ENCODE results near the gene NIM1K. TPM values are rescaled to one million over a fixed set of nuclear protein-coding genes. Genes with fewer than 3 reads are reported as not detected.

The NIM1K gene
- total and polyA plus RNA-seq, 2 donors (not counting 1 experiment from before 2014, with no cell fraction given), result 1.7 to 14.7 TPM

GRCh38 chr5:43301653-43302091 is 109.6 kb downstream of the NIM1K start:
- Histone ChIP-seq H3K4me3 (replicated peaks in 1 of 4; ENCODE audit: control extremely low read depth in 1 of 4, insufficient read depth in 1 of 4, low read depth in 3 of 4, low read length in 4 of 4) (no peak overlapping the region), H3K9ac (ENCODE audit: insufficient read depth, low read length) (no peak overlapping the region), H3K9me3 (ENCODE audit: control insufficient read depth, insufficient read depth, low read depth, low read length) (no peaks in the 10 kb centered on the region), H3K27ac (ENCODE audit: insufficient read depth, low read length) (no peak overlapping the region), H3K4me1 (ENCODE audit: control insufficient read depth, extremely low read depth, insufficient read depth, low read length) (peaks cover 3% of the 10 kb centered on the region), H3K27me3 (ENCODE audit: control insufficient read depth, insufficient read depth, low read length) (no peaks in the 10 kb centered on the region), H3K79me2 (ENCODE audit: control insufficient read depth, insufficient read depth, low read length) (peaks cover 59% of the 10 kb centered on the region), H2AFZ (ENCODE audit: low read length) (no peak overlapping the region), H4K20me1 (ENCODE audit: control insufficient read depth, extremely low read depth, insufficient read depth, low read length) (peaks cover 2% of the 10 kb centered on the region), H3K4me2 (ENCODE audit: extremely low read depth, insufficient read depth, low read length) (no peak overlapping the region), H3K36me3 (ENCODE audit: control insufficient read depth, insufficient read depth, low read length) (peaks cover 3% of the 10 kb centered on the region)
- TF ChIP-seq EZH2 (IDR thresholded peaks at IDR 0.05; ENCODE audit: low read length, missing control alignments), result no peak
- TF ChIP-seq, protein P1, sequence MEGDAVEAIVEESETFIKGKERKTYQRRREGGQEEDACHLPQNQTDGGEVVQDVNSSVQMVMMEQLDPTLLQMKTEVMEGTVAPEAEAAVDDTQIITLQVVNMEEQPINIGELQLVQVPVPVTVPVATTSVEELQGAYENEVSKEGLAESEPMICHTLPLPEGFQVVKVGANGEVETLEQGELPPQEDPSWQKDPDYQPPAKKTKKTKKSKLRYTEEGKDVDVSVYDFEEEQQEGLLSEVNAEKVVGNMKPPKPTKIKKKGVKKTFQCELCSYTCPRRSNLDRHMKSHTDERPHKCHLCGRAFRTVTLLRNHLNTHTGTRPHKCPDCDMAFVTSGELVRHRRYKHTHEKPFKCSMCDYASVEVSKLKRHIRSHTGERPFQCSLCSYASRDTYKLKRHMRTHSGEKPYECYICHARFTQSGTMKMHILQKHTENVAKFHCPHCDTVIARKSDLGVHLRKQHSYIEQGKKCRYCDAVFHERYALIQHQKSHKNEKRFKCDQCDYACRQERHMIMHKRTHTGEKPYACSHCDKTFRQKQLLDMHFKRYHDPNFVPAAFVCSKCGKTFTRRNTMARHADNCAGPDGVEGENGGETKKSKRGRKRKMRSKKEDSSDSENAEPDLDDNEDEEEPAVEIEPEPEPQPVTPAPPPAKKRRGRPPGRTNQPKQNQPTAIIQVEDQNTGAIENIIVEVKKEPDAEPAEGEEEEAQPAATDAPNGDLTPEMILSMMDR (conservative IDR thresholded peaks at IDR 0.05 in 1 of 2, IDR thresholded peaks at IDR 0.05 in 1 of 2; ENCODE audit: low read depth in 1 of 2, low read length in 2 of 2), result no peak
- DNase-seq (ENCODE audit: low read depth in 2 of 2), result peak in 1 of 2 donors; percentile 47

GRCh38 chr5:43302481-43302880 is 110.5 kb downstream of the NIM1K start:
- TF ChIP-seq, protein P1 (conservative IDR thresholded peaks at IDR 0.05 in 1 of 2, IDR thresholded peaks at IDR 0.05 in 1 of 2; ENCODE audit: low read depth in 1 of 2, low read length in 2 of 2), result no peak
- no peak for TF ChIP-seq EZH2 (IDR thresholded peaks at IDR 0.05; ENCODE audit: low read length, missing control alignments)
- Histone ChIP-seq H3K9me3 (ENCODE audit: control insufficient read depth, insufficient read depth, low read depth, low read length) (no peaks in the 10 kb centered on the region), H3K4me1 (ENCODE audit: control insufficient read depth, extremely low read depth, insufficient read depth, low read length) (peaks cover 3% of the 10 kb centered on the region), H3K9ac (ENCODE audit: insufficient read depth, low read length) (no peak overlapping the region), H3K27ac (ENCODE audit: insufficient read depth, low read length) (no peak overlapping the region), H3K27me3 (ENCODE audit: control insufficient read depth, insufficient read depth, low read length) (no peaks in the 10 kb centered on the region), H4K20me1 (ENCODE audit: control insufficient read depth, extremely low read depth, insufficient read depth, low read length) (peaks cover 2% of the 10 kb centered on the region), H3K4me3 (replicated peaks in 1 of 4; ENCODE audit: control extremely low read depth in 1 of 4, insufficient read depth in 1 of 4, low read depth in 3 of 4, low read length in 4 of 4) (no peak overlapping the region), H3K79me2 (ENCODE audit: control insufficient read depth, insufficient read depth, low read length) (peaks cover 65% of the 10 kb centered on the region), H2AFZ (ENCODE audit: low read length) (no peak overlapping the region), H3K4me2 (ENCODE audit: extremely low read depth, insufficient read depth, low read length) (no peak overlapping the region), H3K36me3 (ENCODE audit: control insufficient read depth, insufficient read depth, low read length) (peaks cover 3% of the 10 kb centered on the region)
- no peak for DNase-seq (ENCODE audit: low read depth in 2 of 2)

DNA sequence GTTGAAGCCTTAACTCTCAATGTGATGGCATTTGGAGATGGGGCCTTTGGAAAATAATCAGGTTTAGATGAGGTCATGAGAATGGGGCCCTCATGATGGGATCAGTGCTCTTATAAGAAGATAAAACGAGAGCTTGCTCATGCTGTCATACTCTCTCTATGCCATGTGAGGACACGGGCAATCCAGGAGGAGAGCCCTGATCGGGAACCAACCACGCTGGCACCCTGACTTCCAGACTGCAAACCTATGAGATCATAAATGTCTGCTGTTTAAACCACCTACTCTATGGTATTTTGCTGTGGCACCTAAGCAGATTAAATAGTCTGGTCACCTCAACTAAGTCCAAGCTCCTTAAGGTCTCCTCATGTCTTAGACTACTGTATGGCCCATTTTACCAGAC is 111.2 kb downstream of the NIM1K start:
- Histone ChIP-seq H4K20me1 (ENCODE audit: control insufficient read depth, extremely low read depth, insufficient read depth, low read length) (peaks cover 2% of the 10 kb centered on the region), H3K27me3 (ENCODE audit: control insufficient read depth, insufficient read depth, low read length) (no peaks in the 10 kb centered on the region), H3K4me2 (ENCODE audit: extremely low read depth, insufficient read depth, low read length) (no peak overlapping the region)

More for the DNA sequence above, 111.2 kb downstream of the NIM1K start:
- DNase-seq (ENCODE audit: low read depth in 2 of 2), result no peak
- H3K4me1 ChIP-seq (ENCODE audit: control insufficient read depth, extremely low read depth, insufficient read depth, low read length), result peaks cover 3% of the 10 kb centered on the region
- no peak overlapping the region for H3K27ac ChIP-seq (ENCODE audit: insufficient read depth, low read length)
- H3K9me3 ChIP-seq (ENCODE audit: control insufficient read depth, insufficient read depth, low read depth, low read length), result no peaks in the 10 kb centered on the region
- TF ChIP-seq, protein P1 (conservative IDR thresholded peaks at IDR 0.05 in 1 of 2, IDR thresholded peaks at IDR 0.05 in 1 of 2; ENCODE audit: low read depth in 1 of 2, low read length in 2 of 2), result no peak
- TF ChIP-seq EZH2 (IDR thresholded peaks at IDR 0.05; ENCODE audit: low read length, missing control alignments), result no peak
- H3K79me2 ChIP-seq (ENCODE audit: control insufficient read depth, insufficient read depth, low read length), result peaks cover 72% of the 10 kb centered on the region
- no peak overlapping the region for H2AFZ ChIP-seq (ENCODE audit: low read length)
- H3K36me3 ChIP-seq (ENCODE audit: control insufficient read depth, insufficient read depth, low read length), result peaks cover 3% of the 10 kb centered on the region
- H3K9ac ChIP-seq (ENCODE audit: insufficient read depth, low read length), result no peak overlapping the region
- no peak overlapping the region for H3K4me3 ChIP-seq (replicated peaks in 1 of 4; ENCODE audit: control extremely low read depth in 1 of 4, insufficient read depth in 1 of 4, low read depth in 3 of 4, low read length in 4 of 4)

All from fibroblast of lung (primary cell).